Spleen (tissue), 11 donors: Measurements from ENCODE around the gene ZNF581. TPM values are rescaled to one million over a fixed set of nuclear protein-coding genes. Genes with fewer than 3 reads are reported as not detected.

Experiments
- DNase-seq: peaks from one replicate; pipeline ENCODE4 v3.0.0-alpha.2; 2020
- H3K27ac ChIP-seq, 8 donors: fragments of 200-600 bp; sonication (generic) in 7 of 8; 1 replicate in 4 of 8; 2 replicates in 4 of 8; pipeline versions ENCODE4 v1.5.0 to v1.8.0; 2016 to 2021; ENCODE audit warnings: inconsistent platforms in 4 of 8, mild to moderate bottlenecking in 4 of 8, moderate library complexity in 1 of 8
- H3K27me3 ChIP-seq, 7 donors: fragments of 200-600 bp; sonication (generic) in 6 of 7; replicated peaks in 1 of 7; 1 replicate in 4 of 7; 2 replicates in 3 of 7; pipeline versions ENCODE4 v1.5.0 to v1.8.0; 2016 to 2021; ENCODE audit warnings: inconsistent platforms in 3 of 7, mild to moderate bottlenecking in 1 of 7
- H3K36me3 ChIP-seq, 6 donors: fragments of 200-600 bp; sonication (generic) in 5 of 6; 1 replicate in 4 of 6; 2 replicates in 2 of 6; pipeline versions ENCODE4 v1.5.0 to v1.8.0; 2016 to 2021; ENCODE audit warnings: inconsistent platforms in 2 of 6
- H3K4me1 ChIP-seq, 6 donors: fragments of 200-600 bp; sonication (generic) in 5 of 6; 1 replicate in 3 of 6; 2 replicates in 3 of 6; pipeline versions ENCODE4 v1.5.0 to v1.8.0; 2016 to 2021; ENCODE audit warnings: inconsistent platforms in 3 of 6
- H3K4me3 ChIP-seq, 8 donors: fragments of 200-600 bp; sonication (generic) in 7 of 8; 1 replicate in 4 of 8; 2 replicates in 4 of 8; pipeline versions ENCODE4 v1.5.0 to v1.8.0; 2016 to 2021; ENCODE audit warnings: inconsistent platforms in 4 of 8, mild to moderate bottlenecking in 4 of 8, moderate library complexity in 2 of 8
- H3K9me3 ChIP-seq, 8 donors: fragments of 200-600 bp; sonication (generic) in 7 of 8; 1 replicate in 4 of 8; 2 replicates in 4 of 8; pipeline versions ENCODE4 v1.5.0 to v1.8.0; 2016 to 2021; ENCODE audit warnings: inconsistent platforms in 4 of 8
- CTCF ChIP-seq, 11 experiments: fragments of 200-600 bp in 7 of 11; fragments of 450-650 bp in 4 of 11; sonication (generic) in 4 of 11; IDR thresholded peaks in 8 of 11; conservative IDR thresholded peaks in 3 of 11; 1 replicate in 7 of 11; 2 replicates in 4 of 11; pipeline versions ENCODE4 v1.4.0 to v1.8.0; 2016 to 2021; ENCODE audit warnings: antibody characterized with exemption in 11 of 11, inconsistent platforms in 4 of 11, mild to moderate bottlenecking in 1 of 11
- POLR2A ChIP-seq, 3 donors: fragments of 450-650 bp; IDR thresholded peaks; one replicate each; pipeline ENCODE4 v1.5.1; 2017; ENCODE audit warnings: antibody characterized with exemption in 3 of 3, mild to moderate bottlenecking in 1 of 3
- POLR2AphosphoS5 ChIP-seq, 3 donors: sonication (generic); formaldehyde crosslinking; IDR thresholded peaks; one replicate each; pipeline ENCODE4 v1.5.1; 2017; ENCODE audit warnings: antibody characterized with exemption in 3 of 3
- WGBS, 5 donors: extraction: QIAGEN DNeasy Blood & Tissue Kit in 3 of 5; methylation state at CpG; one replicate each; pipeline versions ENCODE4 v1.1.5 to v1.1.7; 2013 to 2018; 5-methylcytosine and 5-hydroxymethylcytosine counted together
- intact Hi-C: fragments of 100-400 bp; cut with DNase I; formaldehyde crosslinking; loops from one replicate; pipeline ENCODE4 v1.15.0; 2023; ENCODE audit warnings: low total_unique reads
- polyA plus RNA-seq, 3 donors: library from polyadenylated mRNA; stranded (reverse); fragments of 200-250 nt; gene quantifications; one replicate each; pipeline ENCODE4 v1.2.1, GENCODE V29; 2013
- total RNA-seq, 7 donors: library from RNA; depleted of rRNA in 3 of 7; stranded (reverse); fragments of >200 nt in 3 of 7; fragmentation: NEBNext Ultra II Directional in 4 of 7; extraction: Animal tissue kit (Norgen Biotek cat#: 25700) in 4 of 7; gene quantifications; one replicate each; pipeline versions ENCODE4 v1.1.0 to v1.2.1, GENCODE V29; 2016 to 2021
- donor health status: healthy with polysubstance abuse.
- donor health status: DM: no; HTN: no; CAD: no; lungs with moderate emphysema.
- donor health status: DM: no; HTN: no; CAD: no.
- donor health status: Bipolar disorder and iron deficiency.
- donor health status: healthy.
- donor health status: DM: no; HTN: no; CAD: no.
- donor health status: DM: yes; HTN: yes; CAD: no.

ZNF581 gene
- total and polyA plus RNA-seq, 10 donors, result 21.4 to 46.5 (median 30.2) TPM

- DNase-seq, result peak; percentile 64
- no peak overlapping the region for H3K27ac ChIP-seq
- 93 to 95% (median 95%) methylated on average over 28 to 31 of the region's 31 CpGs for WGBS, 5 donors
- no peaks in the 10 kb centered on the region for H3K27me3 ChIP-seq
- peaks cover 0 to 40% (median 23%) of the 10 kb centered on the region in 6 donors for H3K4me1 ChIP-seq
- intact Hi-C loops, result no loop called here
- H3K9me3 ChIP-seq, result no peaks in the 10 kb centered on the region
- TF ChIP-seq CTCF (IDR thresholded peaks at IDR 0.05 in 8 of 11, conservative IDR thresholded peaks at IDR 0.05 in 3 of 11), result no peak
- peaks cover 2 to 100% (median 97%) of the 10 kb centered on the region in 6 donors for H3K36me3 ChIP-seq
- no peak overlapping the region for H3K4me3 ChIP-seq
These were observed 47.5 kb downstream of the ZNF581 start for GRCh38 chr19:55690769-55691545.

GRCh38 chr19:55691561-55692481 lies 48.4 kb downstream of the ZNF581 start:
- WGBS, 5 donors, result 92 to 95% (median 93%) methylated on average over 23 to 31 of the region's 31 CpGs
- H3K9me3 ChIP-seq, result no peaks in the 10 kb centered on the region
- TF ChIP-seq POLR2AphosphoS5 (IDR thresholded peaks at IDR 0.05) (peak in 1 of 3 donors; percentile 50), CTCF (IDR thresholded peaks at IDR 0.05 in 8 of 11, conservative IDR thresholded peaks at IDR 0.05 in 3 of 11) (no peak), POLR2A (IDR thresholded peaks at IDR 0.05) (no peak)
- H3K27me3 ChIP-seq, result no peaks in the 10 kb centered on the region
- peak; percentile 69 for DNase-seq
- no peak overlapping the region for H3K4me3 ChIP-seq
- peaks cover 0 to 36% (median 18%) of the 10 kb centered on the region in 6 donors for H3K4me1 ChIP-seq
- intact Hi-C loops, result no loop called here
- peaks cover 2 to 100% (median 97%) of the 10 kb centered on the region in 6 donors for H3K36me3 ChIP-seq
- no peak overlapping the region for H3K27ac ChIP-seq

DNA sequence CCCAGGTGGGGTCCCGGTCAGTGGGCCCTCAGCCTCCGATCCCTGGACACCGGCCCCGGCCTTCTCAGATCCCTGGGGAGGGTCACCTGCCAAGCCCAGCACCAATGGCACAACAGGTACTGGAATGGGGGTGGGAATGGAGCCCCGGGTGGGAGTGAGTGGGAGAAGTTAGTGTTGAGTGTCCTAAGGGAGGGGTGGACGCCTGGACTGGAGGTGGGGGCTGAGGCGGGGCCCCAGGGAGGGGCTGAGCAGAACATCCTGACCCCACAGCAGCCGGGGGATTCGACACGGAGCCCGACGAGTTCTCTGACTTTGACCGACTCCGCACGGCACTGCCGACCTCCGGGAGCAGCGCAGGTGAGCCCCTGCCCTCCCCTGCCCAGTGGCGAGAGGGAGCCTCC lies 49.2 kb downstream of the ZNF581 start:
- H3K27ac ChIP-seq, result no peak overlapping the region
- peaks cover 2 to 100% (median 96%) of the 10 kb centered on the region in 6 donors for H3K36me3 ChIP-seq
- peak; percentile 51 for DNase-seq
- TF ChIP-seq POLR2A (IDR thresholded peaks at IDR 0.05), result no peak
- TF ChIP-seq POLR2AphosphoS5 (IDR thresholded peaks at IDR 0.05), result peak in 1 of 3 donors; percentile 9
- H3K4me3 ChIP-seq, result no peak overlapping the region
- H3K9me3 ChIP-seq, result no peaks in the 10 kb centered on the region
- 93 to 97% (median 95%) methylated on average over 11 to 19 of the region's 19 CpGs for WGBS, 5 donors
- H3K27me3 ChIP-seq, result no peaks in the 10 kb centered on the region
- peaks cover 0 to 30% (median 10%) of the 10 kb centered on the region in 6 donors for H3K4me1 ChIP-seq
- intact Hi-C loops, result no loop called here

DNA sequence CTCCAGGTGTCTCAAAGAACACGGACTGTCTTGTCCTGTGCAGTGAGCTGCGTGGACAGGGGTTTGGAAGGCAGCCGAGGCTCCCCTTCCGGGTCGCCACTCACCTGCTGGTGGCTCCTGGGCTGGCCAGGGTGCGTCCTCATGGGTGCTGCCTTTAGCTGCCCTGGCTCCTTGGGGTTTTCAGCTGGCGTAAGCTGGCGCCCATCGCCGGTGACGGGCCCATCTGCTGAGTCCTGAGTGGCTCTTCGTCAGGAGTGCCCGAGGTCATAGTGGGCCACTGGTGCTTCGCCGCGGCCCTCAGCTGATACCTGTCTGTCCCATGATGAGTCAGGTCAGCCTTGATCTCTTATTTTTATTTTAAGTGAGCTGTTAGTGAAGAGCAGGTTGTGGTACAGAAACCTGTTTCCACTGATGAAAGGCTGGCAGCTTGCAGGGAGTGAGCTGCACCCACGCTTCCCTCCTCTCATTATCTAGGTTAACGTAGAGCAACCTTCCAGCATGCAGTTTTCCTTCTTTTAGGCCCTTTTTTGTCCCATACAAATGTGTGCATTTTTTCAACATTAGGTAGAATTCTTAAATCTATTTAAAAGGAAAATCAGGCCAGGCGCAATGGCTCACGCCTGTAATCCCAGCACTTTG lies 50.0 kb downstream of the ZNF581 start:
- H3K36me3 ChIP-seq, result peaks cover 2 to 100% (median 95%) of the 10 kb centered on the region in 6 donors
- 88 to 96% (median 95%) methylated on average over 9 to 20 of the region's 20 CpGs for WGBS, 5 donors
- DNase-seq, result peak; percentile 61
- H3K4me1 ChIP-seq, result peaks cover 0 to 23% (median 2%) of the 10 kb centered on the region in 6 donors
- no peak overlapping the region for H3K4me3 ChIP-seq
- no peaks in the 10 kb centered on the region for H3K27me3 ChIP-seq
- H3K9me3 ChIP-seq, result no peaks in the 10 kb centered on the region
- intact Hi-C loops, result no loop called here
- TF ChIP-seq CTCF (IDR thresholded peaks at IDR 0.05 in 8 of 11, conservative IDR thresholded peaks at IDR 0.05 in 3 of 11) (no peak), POLR2A (IDR thresholded peaks at IDR 0.05) (no peak), POLR2AphosphoS5 (IDR thresholded peaks at IDR 0.05) (peak in 1 of 3 donors; percentile 40)
- no peak overlapping the region for H3K27ac ChIP-seq
